Heart left ventricle (tissue), 16 donors: ENCODE measurements around the gene SCN2B. TPM values are rescaled to one million over a fixed set of nuclear protein-coding genes. Genes with fewer than 3 reads are reported as not detected.

ENCODE experiments used
- ATAC-seq, 4 donors: fragments of 200-7000 bp; cut with Tn5 transposase; one replicate each; pipeline ENCODE4 v1.9.1; 2020 to 2022; ENCODE audit warnings: moderate library complexity in 4 of 4, mild to moderate bottlenecking in 3 of 4, moderate number of reproducible peaks in 1 of 4
- DNase-seq, 5 donors: peaks; one replicate each; pipeline ENCODE4 v3.0.0-alpha.2; 2020
- H3K27ac ChIP-seq, 12 donors: fragments of 200-600 bp; sonication (generic) in 4 of 12; one replicate each; pipeline versions ENCODE4 v1.5.0 to v1.8.0; 2016 to 2022; ENCODE audit warnings: mild to moderate bottlenecking in 2 of 12
- H3K27me3 ChIP-seq, 9 donors: fragments of 200-600 bp; sonication (generic) in 2 of 9; one replicate each; pipeline versions ENCODE4 v1.5.1 to v1.8.0; 2016 to 2022; ENCODE audit warnings: mild to moderate bottlenecking in 3 of 9
- H3K36me3 ChIP-seq, 9 donors: fragments of 200-600 bp; sonication (generic) in 2 of 9; one replicate each; pipeline versions ENCODE4 v1.5.0 to v1.8.0; 2018 to 2022; ENCODE audit warnings: mild to moderate bottlenecking in 2 of 9
- H3K4me1 ChIP-seq, 12 donors: fragments of 200-600 bp; sonication (generic) in 4 of 12; one replicate each; pipeline versions ENCODE4 v1.5.0 to v1.8.0; 2016 to 2022; ENCODE audit warnings: mild to moderate bottlenecking in 3 of 12
- H3K4me3 ChIP-seq, 12 donors: fragments of 200-600 bp; sonication (generic) in 4 of 12; one replicate each; pipeline versions ENCODE4 v1.5.0 to v1.8.0; 2017 to 2022; ENCODE audit warnings: mild to moderate bottlenecking in 9 of 12, moderate library complexity in 4 of 12
- H3K9me3 ChIP-seq, 12 donors: fragments of 200-600 bp; sonication (generic) in 4 of 12; one replicate each; pipeline versions ENCODE4 v1.5.0 to v1.8.0; 2016 to 2022; ENCODE audit warnings: mild to moderate bottlenecking in 1 of 12
- POLR2A ChIP-seq, 2 donors: fragments of 450-650 bp; IDR thresholded peaks; one replicate each; pipeline ENCODE4 v1.6.1; 2017; ENCODE audit warnings: antibody characterized with exemption in 2 of 2, mild to moderate bottlenecking in 2 of 2, moderate library complexity in 2 of 2
- WGBS, 4 donors: extraction: QIAGEN DNeasy Blood & Tissue Kit in 2 of 4; methylation state at CpG; one replicate each; pipeline versions ENCODE4 v1.1.5 to v1.1.7; 2013 to 2018; 5-methylcytosine and 5-hydroxymethylcytosine counted together
- intact Hi-C, 10 donors: fragments of 100-400 bp; cut with DNase I; formaldehyde crosslinking; loops; one replicate each; pipeline versions ENCODE4 v1.11.1 to v1.14.2; 2022
- polyA plus RNA-seq, 2 donors: library from polyadenylated mRNA; stranded (reverse); fragments of 200-250 nt; gene quantifications; one replicate each; pipeline ENCODE4 v1.2.3, GENCODE V29; 2013
- total RNA-seq, 9 donors: library from RNA; depleted of rRNA in 2 of 9; stranded (reverse); fragments of >200 nt in 2 of 9; fragmentation: NEBNext Ultra II Directional in 3 of 9; extraction: Animal tissue kit (Norgen Biotek cat#: 25700) in 3 of 9; gene quantifications; one replicate each; pipeline versions ENCODE4 v1.1.0 to v1.2.4, GENCODE V29; 2016 to 2023
- TF ChIP-seq, protein P1 (sequence below), 12 donors: fragments of 200-600 bp; sonication (generic) in 4 of 12; IDR thresholded peaks; one replicate each; pipeline versions ENCODE4 v1.5.0 to v1.8.0; 2018 to 2022; ENCODE audit warnings: antibody characterized with exemption in 12 of 12, mild to moderate bottlenecking in 5 of 12
- donor health status: ischemic (EF 13 %, LVEDD 7.1; RV severe dilation, severe dysfunction).
- donor health status: healthy with polysubstance abuse.
- donor health status: DM: no; HTN: yes; CAD: no.
- donor health status: DM: no; HTN: no; CAD: no.
- donor health status: ischemic (EF 25% LVEDD 6.9; RV normal size, moderate dysfunction).
- donor health status: ischemic (EF 25% LVEDD 5.7; RV mildly dilated, moderate dysfunction).
- donor health status: healthy.
- donor health status: DM: yes; HTN: yes; CAD: no.
- donor health status: ischemic (EF 35%, LVEDD 5.7; RV mildly dilated, moderate dysfunction).
- donor health status: nonischemic (EF 11% LVEDD 7.7; RV severe dilation, severe dysfunction).
- donor health status: DM: yes; HTN: yes; CAD: no.
- donor health status: PGD.
- donor health status: ischemic (EF 29% LVEDD 5.4; RV normal size, mild dysfunction).
- donor health status: nonischemic (EF 23%, LVEDD 6.1; RV moderate dilation, normal function).

Gene SCN2B
- total and polyA plus RNA-seq, 11 donors, result 3.6 to 32.5 (median 11.8) TPM

DNA sequence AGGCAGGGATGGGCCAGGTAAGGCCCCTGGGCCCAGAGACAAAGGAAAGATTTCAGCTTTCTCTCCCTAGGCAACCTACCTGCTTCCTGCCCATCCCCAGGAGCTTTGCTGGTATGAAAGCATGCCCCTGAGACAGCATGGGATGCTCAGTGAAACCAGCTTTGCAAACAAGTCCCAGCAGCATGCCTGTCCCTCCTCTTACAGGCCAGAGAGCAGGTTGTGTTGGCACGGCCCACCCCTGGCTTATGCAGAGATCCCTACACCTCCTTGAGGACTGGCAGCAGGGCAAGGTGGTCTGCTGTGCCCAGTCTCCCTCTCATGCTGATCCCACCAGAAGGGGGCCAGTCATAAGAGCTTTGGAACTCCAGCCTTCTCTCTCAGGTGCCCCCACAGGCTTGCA, 26.9 kb downstream of the SCN2B start:
- no peaks in the 10 kb centered on the region for H3K9me3 ChIP-seq
- peaks cover 0 to 28% (median 4%) of the 10 kb centered on the region in 9 donors for H3K27me3 ChIP-seq
- DNase-seq, result no peak
- H3K36me3 ChIP-seq, result no peaks in the 10 kb centered on the region
- peak overlapping the region in 2 of 12 donors; percentile 9 to 72 for H3K4me3 ChIP-seq
- H3K4me1 ChIP-seq, result peaks cover 0 to 54% (median 20%) of the 10 kb centered on the region in 12 donors
- H3K27ac ChIP-seq, result peak overlapping the region in 4 of 12 donors; percentile 52 to 80 (median 69)
- TF ChIP-seq, protein P1, sequence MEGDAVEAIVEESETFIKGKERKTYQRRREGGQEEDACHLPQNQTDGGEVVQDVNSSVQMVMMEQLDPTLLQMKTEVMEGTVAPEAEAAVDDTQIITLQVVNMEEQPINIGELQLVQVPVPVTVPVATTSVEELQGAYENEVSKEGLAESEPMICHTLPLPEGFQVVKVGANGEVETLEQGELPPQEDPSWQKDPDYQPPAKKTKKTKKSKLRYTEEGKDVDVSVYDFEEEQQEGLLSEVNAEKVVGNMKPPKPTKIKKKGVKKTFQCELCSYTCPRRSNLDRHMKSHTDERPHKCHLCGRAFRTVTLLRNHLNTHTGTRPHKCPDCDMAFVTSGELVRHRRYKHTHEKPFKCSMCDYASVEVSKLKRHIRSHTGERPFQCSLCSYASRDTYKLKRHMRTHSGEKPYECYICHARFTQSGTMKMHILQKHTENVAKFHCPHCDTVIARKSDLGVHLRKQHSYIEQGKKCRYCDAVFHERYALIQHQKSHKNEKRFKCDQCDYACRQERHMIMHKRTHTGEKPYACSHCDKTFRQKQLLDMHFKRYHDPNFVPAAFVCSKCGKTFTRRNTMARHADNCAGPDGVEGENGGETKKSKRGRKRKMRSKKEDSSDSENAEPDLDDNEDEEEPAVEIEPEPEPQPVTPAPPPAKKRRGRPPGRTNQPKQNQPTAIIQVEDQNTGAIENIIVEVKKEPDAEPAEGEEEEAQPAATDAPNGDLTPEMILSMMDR (IDR thresholded peaks at IDR 0.05), result no peak
- TF ChIP-seq POLR2A (IDR thresholded peaks at IDR 0.05), result no peak
- WGBS, 4 donors, result 50 to 87% (median 83%) methylated on average over 1 of the region's 1 CpG; no CpG with 5 or more reads in 1 of the 4 donors
- intact Hi-C loops, result loop anchor here in 8 of 10 donors (5.0 to 10.0 kb wide), 7 partner anchors 85 to 338 kb away; partner anchors contain the start of gene UBE4A (in 5 of the 8)
- no peak for ATAC-seq

DNA sequence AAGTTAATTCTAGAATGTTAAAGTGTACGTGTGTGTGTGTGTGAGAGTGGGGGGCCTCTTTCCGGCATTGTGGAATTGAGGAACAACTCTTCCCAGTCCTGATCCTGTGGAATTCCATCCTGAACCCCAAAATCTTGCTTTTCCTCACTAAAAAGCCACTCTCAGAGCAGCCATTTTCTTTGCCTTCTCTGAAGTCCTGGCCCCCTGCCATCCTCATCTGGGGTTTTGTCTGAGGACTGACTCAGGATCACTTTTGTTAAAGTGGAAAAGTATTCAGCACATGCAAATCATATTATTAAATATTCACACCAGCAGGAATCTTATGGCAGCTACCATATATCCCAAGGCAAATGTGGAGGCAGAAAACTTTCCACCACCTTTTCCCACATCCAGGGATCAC, 27.6 kb downstream of the SCN2B start:
- intact Hi-C loops, result loop anchor here in 8 of 10 donors (5.0 to 10.0 kb wide), 7 partner anchors 84 to 338 kb away; partner anchors contain the start of gene UBE4A (in 5 of the 8)
- Histone ChIP-seq H3K27ac (peak overlapping the region in 6 of 12 donors; percentile 41 to 80 (median 68)), H3K27me3 (peaks cover 0 to 22% (median 0%) of the 10 kb centered on the region in 9 donors)

DNA sequence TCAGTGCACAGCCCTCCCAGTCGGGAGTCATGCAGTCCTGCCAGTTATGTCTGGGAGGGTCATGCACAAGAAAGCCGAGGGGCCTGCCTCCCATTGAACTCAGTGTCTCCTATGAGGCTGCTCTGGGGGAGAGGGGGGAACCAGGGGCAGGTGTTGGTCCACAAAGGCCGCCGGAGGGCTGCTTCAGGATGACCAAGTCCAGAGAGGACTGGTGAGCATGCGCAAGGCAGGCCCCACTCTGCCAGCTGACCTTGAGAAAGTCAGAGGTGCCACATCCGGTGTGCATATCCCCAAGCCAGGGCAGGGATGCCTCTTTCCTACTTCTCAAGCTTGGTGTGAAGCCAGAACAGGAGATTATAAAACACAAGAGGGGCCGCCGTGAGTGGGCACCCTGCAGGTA, 28.2 kb downstream of the SCN2B start:
- Histone ChIP-seq H3K4me1 (peaks cover 0 to 63% (median 23%) of the 10 kb centered on the region in 12 donors), H3K27me3 (peaks cover 0 to 16% (median 0%) of the 10 kb centered on the region in 9 donors), H3K4me3 (peak overlapping the region in 1 of 12 donors; percentile 24), H3K36me3 (no peaks in the 10 kb centered on the region), H3K27ac (peak overlapping the region in 8 of 12 donors; percentile 10 to 80 (median 55)), H3K9me3 (no peaks in the 10 kb centered on the region)
- intact Hi-C loops, result loop anchor here in 8 of 10 donors (5.0 to 10.0 kb wide), 7 partner anchors 83 to 339 kb away; partner anchors contain the start of gene UBE4A (in 5 of the 8)
- ATAC-seq (no peak), DNase-seq (no peak)
- WGBS, 4 donors, result 58 to 83% (median 77%) methylated on average over 5 to 8 of the region's 8 CpGs
- TF ChIP-seq, protein P1 (IDR thresholded peaks at IDR 0.05), result no peak
- TF ChIP-seq POLR2A (IDR thresholded peaks at IDR 0.05), result no peak

More for the DNA sequence above, 27.6 kb downstream of the SCN2B start:
- ATAC-seq (no peak), DNase-seq (no peak)
- H3K36me3 ChIP-seq, result no peaks in the 10 kb centered on the region
- peak overlapping the region in 1 of 12 donors; percentile 24 for H3K4me3 ChIP-seq
- H3K4me1 ChIP-seq, result peaks cover 0 to 60% (median 24%) of the 10 kb centered on the region in 12 donors
- TF ChIP-seq, protein P1 (IDR thresholded peaks at IDR 0.05), result no peak
- no peak for TF ChIP-seq POLR2A (IDR thresholded peaks at IDR 0.05)
- WGBS, 4 donors, result 67 to 84% (median 71%) methylated on average over 2 of the region's 2 CpGs
- H3K9me3 ChIP-seq, result no peaks in the 10 kb centered on the region

DNA sequence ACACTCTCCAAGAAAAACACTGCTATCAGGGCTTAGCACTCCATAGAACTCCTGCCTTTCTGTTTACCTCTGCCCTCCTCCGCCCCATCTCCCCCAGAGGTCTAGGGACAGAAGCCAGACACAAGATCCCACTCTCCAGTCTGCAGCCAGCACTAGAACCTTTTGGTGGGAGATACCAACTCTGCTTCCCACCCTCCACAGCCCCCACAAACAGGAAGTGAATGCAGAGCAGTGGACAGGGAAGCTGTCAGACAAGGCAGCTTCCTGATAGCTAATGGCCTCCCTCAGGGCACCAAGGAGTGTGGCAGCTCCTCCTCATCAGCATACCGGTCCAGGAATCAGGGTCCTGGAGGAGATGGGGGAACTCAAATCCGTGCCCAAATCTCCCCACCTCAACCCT, 28.9 kb downstream of the SCN2B start:
- no peaks in the 10 kb centered on the region for H3K36me3 ChIP-seq
- peaks cover 0 to 67% (median 23%) of the 10 kb centered on the region in 12 donors for H3K4me1 ChIP-seq
- 57 to 79% (median 63%) methylated on average over 3 of the region's 3 CpGs for WGBS, 4 donors
- intact Hi-C loops, result loop anchor here in 8 of 10 donors (5.0 to 10.0 kb wide), 7 partner anchors 83 to 340 kb away; partner anchors contain the start of gene UBE4A (in 5 of the 8)
- DNase-seq, result no peak
- H3K27ac ChIP-seq, result peak overlapping the region in 9 of 12 donors; percentile 10 to 80 (median 52)
- H3K4me3 ChIP-seq, result peak overlapping the region in 1 of 12 donors; percentile 1
- no peaks in the 10 kb centered on the region for H3K9me3 ChIP-seq
- no peak for TF ChIP-seq POLR2A (IDR thresholded peaks at IDR 0.05)
- TF ChIP-seq, protein P1 (IDR thresholded peaks at IDR 0.05), result no peak
- no peak for ATAC-seq
- peaks cover 0 to 8% (median 0%) of the 10 kb centered on the region in 9 donors for H3K27me3 ChIP-seq
